GM18517 (cell line): Measurements from ENCODE around the gene SIGLEC15.
"Not testable (repeated sequence)": the region's sequence is repeated elsewhere in the genome, so short reads cannot be mapped to it uniquely, and the experiment has no call there.

Source experiments
- ATAC-seq: cut with Tn5 transposase; IDR thresholded peaks from one replicate; pipeline ENCODE4 v1.9.1; 2021; ENCODE audit warnings: mild to moderate bottlenecking, moderate library complexity; ENCODE audit not compliant: unreplicated experiment

Gene SIGLEC15

DNA sequence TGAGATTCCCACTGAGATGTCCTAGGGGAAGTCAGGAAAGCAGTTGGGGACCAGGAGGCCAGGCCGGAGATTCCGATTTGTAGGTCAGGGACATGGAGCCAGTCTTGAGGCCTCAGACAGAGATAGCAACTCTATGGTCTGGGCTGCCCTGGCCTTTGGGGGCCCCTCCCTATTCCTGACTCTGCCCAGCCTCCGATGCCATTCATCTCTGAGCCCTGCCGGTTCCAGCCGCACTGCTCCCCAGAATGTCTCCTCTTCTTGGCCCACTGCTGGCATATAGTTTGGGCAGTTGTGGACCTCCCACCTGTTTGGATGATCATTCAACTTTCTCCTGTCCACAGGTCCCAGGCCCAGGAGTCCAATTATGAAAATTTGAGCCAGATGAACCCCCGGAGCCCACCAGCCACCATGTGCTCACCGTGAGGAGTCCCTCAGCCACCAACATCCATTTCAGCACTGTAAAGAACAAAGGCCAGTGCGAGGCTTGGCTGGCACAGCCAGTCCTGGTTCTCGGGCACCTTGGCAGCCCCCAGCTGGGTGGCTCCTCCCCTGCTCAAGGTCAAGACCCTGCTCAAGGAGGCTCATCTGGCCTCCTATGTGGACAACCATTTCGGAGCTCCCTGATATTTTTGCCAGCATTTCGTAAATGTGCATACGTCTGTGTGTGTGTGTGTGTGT is 16.4 kb downstream of the SIGLEC15 start:
- no peak for ATAC-seq

DNA sequence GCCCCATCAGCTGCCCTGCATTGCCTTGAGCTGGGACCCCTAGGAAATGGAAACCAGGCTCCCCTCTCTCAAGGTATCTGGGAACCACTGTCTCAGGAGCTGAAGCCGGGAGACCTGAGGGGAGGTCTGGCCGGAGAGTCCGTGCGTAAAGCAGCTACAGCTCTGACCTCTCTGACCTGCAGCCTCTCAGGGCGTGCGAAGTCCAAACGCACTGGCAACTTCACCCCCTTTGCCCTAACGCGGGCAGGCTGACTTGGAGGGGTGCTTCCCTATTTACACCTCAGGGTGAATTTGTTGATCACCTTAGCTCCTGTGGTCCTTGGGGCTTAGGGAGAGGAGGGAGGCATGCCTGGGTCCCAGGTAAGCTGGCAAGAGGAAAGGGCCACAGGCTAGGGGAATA is 17.5 kb downstream of the SIGLEC15 start:
- no peak for ATAC-seq

DNA sequence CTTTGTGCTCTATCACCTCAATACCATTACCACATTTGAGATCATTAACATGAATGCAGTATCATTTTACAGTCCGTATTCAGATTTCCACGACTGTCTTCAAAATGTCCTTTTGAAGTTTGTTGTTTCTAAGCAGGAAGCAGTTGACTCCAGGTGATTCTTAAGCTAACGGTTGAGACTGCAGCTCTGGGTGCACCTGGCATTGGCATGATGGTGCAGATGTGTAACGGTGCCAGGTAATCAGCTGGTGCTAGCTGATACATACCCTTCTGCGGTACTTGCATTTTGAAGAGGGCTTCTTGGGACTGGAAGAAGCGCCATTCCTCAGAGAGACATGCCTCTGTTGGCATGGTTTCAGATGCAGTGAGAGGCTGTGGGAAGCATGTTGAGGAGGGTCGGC is 19.5 kb downstream of the SIGLEC15 start:
- no peak for ATAC-seq

DNA sequence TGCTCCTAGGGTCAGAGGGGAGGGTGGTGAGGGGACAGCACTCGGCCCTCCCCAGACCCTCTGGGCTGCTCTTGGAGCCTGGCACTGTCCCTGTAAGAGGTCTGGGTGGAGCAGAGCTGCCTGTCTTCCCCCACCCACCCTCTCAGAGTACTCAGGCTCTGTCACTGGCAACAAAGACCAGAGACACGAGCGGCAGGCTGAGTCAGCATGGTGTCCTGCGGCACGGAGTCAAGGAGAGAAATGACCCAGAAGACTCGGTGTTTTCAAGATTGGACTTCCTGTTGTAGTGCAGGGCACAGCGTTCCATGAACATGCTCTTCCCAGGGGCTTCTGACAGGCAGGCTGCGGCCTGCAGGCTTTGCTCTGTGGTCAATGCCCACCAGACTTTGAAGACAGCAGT is 19.9 kb downstream of the SIGLEC15 start:
- no peak for ATAC-seq

DNA sequence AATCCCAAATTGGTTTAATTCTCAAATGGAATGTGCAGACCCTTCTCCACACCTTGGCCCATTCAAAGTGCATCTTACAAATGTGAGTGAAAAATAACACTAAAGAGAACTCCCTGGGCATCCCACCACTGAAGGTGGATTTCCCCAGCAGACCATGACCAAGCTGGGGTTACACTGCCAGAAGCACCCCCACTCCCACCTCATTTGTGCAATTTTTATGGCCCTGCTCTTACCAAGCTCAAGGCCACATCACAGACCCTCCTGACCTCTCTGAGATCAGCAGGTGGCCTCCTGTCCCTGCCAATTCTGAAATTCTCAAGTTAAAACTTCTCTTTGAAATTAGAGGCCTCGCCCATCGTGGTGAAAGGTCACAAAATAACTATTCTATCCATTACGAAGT is 21.6 kb downstream of the SIGLEC15 start:
- no peak for ATAC-seq

DNA sequence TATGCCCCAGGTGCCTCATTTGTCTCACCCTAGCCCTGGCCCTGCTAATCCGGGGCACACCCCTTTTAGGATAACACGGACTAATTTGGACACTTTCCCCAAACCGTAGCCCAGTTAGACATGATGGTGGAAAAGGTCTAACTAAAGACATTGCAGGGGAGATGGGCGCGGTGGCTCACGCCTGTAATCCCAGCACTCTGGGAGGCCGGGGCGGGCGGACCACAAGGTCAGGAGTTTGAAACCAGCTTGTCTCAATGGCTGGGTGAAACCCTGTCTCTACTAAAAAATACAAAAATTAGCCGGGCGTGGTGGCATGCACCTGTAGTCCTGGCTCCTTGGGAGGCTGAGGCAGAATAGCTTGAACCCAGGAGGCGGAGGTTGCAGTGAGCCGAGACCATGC is 23.2 kb downstream of the SIGLEC15 start:
- not testable (repeated sequence) for ATAC-seq

DNA sequence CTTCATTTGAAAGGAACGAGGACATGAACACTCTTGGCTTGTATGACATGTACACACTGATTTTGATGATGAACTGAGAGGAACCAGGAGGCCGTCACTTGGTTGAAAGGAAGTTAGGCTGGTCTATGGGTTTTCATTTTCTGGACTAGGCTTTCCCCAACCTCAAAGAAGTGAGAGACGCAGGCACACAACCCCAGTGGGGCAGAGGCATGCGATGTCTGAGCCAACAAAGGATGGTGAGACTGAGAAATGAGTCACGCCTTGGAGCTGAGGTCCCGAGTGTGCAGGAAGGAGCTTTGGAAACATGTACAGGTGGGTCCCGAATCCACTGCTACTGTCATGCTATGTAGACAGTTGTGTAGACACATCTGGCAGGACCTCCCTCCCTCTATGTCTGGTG is 24.1 kb downstream of the SIGLEC15 start:
- ATAC-seq: no peak

DNA sequence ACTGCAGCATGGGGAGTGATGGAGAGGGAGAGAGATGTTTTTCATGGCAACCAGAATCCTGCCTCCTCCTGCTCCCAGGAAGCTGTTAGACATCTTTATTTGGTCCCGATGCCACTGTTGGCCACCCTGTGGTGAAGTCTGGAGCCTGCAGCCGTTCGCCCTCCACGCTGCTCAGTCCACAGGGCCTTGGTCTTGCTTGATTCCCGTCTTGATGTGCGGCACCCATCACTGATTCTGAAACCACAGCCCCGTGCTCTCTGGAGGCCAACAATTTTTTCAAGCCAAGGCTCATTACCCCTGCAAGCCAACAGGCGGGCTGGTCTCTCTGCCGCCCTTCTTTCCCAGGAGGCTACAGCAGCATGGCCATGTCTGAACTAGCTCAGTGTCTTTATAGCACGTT is 24.5 kb downstream of the SIGLEC15 start:
- ATAC-seq: no peak

DNA sequence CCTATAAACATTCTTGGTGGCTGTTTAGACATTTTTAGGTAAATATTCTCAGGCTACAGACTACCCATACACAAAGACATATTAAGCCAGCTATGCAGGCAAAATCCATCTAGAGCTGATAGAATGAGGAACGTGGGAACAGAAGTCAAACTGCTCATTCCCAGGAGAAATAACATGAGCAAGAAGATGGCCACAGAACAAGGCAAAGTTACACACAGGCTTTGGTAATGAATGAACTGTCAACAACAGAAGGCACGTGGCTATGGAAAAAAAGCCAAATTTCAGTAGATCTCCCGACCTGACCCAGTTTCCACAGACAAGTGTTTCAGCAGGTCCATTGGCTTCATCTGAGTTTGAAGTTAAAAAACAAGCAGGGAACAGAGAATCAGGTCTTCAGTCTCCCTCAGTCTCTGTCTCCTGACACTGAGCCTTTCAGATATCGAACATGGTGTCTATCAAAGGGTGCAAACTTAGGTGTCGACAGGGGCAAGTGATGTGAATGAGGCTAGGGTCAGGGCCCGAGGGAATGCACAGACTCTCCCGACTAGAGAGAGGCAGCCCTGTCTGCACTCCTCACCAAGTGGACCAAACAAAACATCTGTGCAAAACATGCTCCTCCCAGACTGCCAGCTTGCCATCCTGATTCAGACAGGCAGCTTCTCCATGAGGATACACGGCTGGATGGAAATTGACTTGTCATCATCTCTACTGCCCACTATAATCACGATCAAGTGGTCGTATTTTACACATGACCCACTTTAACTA is 25.9 kb downstream of the SIGLEC15 start:
- ATAC-seq: no peak

DNA sequence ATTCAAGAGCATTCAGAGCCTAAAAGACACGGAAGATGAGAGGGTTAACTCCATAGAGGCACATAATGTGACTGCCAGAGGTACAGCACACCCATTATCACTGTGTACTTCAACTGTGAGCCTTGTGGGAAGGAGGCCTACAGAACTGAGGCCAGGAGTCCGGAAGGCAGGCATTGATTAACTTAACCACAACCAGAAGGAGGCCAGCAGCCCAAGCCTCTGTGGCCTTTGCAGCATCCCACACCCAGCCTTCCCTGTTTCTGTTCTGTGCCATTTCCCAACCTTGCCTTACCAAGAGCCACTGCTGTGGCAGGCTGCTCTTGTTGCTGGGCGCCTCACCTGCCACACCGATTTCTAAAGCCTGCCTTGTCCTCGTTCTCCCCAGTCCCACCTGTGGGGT is 27.2 kb downstream of the SIGLEC15 start:
- no peak for ATAC-seq

DNA sequence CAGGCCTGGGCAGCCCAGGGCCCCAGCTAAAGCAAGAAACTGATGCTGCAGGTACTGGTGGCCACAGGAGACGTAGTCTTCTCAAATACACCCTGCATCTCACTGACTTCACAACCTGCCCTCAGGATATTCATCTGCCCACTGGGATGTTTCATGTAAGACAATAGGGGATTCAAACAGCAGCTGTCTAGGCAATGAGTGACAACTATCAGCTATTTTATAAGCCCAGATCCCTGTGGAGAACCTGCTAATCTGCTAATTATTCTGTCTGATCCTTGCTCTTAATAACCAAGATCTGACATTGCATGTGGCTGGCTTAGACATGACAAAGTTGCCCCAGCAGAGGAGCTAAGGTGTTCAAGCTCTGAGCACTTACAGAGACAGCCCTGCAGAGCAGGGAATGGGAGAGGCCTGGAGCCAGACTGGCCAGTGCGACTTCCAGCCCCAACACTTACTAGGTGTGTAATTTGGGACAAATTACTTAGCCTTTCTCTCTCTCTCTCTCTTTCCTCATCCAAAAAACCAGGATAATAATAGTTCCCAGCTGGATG is 28.6 kb downstream of the SIGLEC15 start:
- ATAC-seq: no peak

DNA sequence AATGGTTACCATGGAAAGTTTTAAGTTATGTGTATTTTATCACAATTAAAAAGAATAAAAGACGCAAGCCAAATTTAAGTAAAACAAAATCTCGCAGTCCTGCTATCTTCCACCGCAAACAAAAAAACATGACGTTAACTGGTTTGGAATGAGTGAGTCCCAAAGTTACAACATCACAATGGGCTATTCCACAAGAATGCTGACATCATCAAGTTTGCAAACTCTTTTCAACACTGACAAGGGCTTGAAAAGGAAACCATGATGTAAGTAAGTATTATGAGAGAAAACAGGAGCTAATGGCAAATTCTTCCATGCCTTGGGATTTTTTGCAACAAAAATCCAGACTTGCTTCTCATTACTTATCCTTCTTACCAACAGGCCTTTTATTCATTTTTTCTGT is 31.1 kb downstream of the SIGLEC15 start:
- no peak for ATAC-seq

DNA sequence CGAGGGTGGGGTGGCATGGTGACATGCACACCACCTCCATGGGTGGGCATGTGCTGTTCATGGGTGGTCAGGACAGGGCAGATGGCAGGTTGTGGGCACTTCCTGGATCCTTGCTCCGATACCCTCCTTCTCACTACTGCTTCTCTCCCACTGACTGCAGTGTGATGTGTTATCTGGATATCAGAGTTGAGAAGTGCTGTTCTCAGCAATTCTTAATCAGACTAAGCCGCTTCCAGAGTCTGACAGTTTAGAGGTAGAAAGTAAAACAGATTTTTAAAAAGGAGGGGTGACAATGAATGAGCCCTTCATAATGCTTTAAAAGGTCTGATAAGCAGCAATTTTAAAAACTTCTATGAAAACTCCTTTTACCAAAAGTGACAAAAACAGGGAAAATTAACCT is 33.9 kb downstream of the SIGLEC15 start:
- no peak for ATAC-seq

DNA sequence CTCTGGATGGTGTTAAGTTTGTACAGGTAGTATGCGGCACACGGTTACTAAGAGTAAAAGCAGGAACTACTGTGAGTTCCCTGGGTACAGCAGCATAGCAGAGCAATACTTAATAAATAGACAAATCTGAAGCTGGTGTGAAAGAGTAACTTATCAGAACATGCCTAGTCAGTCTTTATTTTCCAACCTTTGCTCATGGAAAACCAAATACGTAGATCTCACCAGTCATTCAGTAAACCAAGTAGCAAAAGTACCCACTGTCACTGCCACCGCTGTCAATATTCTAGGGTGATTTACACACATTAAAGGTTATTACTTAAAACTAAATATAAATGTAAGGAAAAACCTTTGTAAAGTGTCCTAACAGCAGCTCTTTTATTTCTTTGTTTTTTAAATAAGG is 35.0 kb downstream of the SIGLEC15 start:
- no peak for ATAC-seq

DNA sequence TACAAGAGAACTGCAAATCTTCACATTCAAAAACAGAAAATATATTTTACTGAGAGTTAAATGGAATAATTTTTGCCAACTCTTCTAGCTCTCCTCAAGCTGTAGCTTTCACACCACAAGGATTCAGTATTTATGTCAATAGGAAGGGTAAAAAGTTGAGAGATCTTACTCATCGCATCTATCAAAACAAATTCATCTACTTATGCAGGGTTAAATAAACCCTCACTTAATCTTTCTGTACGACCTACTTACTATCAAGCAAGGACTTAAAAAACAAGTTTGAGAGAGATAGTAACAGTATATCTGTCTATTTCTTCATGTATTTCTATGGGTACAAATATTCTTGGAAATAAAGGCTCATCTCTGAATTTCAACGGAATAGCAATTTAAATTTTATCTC is 35.5 kb downstream of the SIGLEC15 start:
- ATAC-seq: no peak

DNA sequence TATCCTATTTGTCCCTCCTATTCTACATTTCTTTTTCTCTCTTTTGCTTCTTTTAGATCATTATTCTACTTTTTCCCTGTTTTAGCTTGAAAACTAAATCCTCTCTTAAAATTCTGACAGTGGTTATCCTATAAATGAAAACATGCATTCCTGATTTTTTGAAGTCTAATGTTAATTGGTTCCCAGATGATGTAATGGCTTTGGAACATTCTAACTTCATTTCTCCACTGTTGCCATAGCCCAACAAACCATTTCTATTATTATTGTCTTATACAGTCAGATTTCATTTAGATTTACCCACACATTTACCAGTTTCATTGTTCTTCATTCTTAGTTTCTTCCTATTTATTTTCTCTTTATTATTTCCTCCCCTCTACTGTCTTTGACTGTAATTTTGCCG is 36.5 kb downstream of the SIGLEC15 start:
- no peak for ATAC-seq

DNA sequence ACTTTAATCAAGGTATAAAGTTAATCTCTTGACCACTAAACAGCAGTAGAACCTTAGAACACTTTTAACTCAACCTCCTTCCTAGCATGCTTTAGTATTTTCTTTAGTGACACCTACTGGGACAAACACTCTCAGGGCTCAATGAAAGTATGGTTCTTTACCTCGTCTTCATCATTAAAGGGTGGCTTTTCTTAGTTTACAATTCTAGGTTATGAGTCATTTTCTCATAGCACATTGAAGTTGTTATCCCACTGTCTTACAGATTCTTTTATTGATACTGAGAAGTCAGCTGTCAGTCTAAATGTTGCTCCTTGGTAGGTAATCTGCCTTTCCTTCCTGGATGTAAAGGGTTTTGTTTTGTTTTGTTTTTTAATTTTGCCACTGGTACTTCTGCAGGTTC is 38.0 kb downstream of the SIGLEC15 start:
- no peak for ATAC-seq

DNA sequence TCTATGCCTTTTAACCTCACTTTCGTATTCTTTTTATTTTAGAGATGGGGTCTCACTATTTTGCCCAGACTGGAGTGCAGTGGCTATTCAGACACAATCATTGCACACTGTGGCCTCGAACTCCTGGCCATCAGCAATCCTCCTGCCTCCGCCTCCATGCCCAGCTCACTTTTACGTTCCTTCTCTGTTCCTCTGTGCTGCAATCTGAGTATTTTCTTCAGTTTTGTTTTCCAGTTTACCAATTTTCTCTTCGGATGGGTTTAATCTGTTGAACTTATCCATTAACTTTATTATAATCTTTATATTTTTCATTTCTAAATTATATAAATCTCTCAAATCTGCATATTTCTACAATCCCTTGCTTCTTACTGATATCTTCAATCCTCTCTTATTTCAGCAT is 38.6 kb downstream of the SIGLEC15 start:
- no peak for ATAC-seq

DNA sequence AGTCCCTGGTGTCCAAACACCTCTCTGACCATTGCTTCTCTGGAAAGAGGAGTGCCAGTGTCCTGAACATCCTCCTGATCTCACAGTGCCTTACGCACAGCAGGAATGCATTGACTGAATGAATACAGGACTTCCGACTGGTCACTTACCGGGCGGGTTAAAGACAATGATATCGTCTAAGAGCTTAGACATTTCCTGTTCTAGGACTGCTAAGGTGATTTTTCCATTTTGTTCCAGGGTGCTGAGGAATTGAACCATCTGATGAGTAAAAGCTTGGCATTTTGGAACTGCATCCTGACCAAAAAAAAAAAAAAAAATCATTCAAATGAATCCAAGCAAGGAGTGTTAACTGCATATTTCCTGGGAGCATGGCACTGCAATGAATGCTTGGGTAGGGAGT is 40.0 kb downstream of the SIGLEC15 start:
- no peak for ATAC-seq

DNA sequence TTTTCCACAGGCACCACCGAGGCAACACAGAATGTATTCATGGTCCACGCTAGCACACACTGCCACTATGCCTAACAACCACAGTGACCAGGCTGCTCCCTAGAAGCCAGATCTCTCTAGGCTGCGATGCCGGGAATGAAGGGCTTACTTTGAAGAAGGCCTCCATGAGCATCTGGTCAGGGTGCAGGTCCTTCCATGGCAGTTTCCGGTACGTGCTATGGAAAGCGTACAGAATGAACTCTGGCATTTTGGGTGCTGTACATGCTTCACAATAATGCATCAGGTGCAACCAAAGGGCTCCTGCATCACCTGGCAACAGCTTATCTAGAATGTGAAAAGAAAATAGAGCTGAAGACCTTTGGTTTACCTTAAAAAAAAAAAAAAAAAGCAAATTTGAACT is 44.9 kb downstream of the SIGLEC15 start:
- ATAC-seq: no peak

DNA sequence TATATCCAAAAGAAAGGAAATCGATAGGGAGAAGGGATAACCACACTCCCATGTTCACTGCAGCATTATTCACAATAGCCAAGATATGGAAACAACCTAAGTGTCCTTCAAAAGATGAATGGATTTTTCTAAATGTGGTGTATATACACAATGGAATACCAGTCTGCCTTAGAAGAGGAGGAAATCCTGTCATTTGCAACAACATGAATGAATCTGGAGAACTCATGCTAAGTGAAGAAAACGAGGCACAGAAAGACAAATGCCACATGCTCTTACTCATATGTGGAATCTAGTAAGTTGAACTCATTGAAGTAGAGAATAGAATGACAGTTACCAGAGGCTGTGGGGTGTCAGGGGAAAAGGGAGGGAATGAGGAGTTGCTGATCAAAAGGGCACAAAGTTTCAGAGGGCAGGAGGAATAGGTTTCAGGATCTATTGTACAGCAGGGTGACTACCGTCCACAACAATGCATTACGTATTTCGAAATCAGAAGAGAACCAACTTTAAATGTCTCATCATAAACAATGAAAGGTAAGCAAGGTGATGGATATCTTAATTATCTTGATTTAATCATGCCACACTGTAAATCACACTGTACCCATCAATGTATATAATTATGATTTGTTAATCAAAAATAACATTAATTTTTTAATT is 46.1 kb downstream of the SIGLEC15 start:
- no peak for ATAC-seq
